Activated CD4-positive, alpha-beta memory T cell treated with anti-CD3 and anti-CD28 coated beads for 36 hours (primary cell): ENCODE measurements around the gene FADS2. TPM values are rescaled to one million over a fixed set of nuclear protein-coding genes. Genes with fewer than 3 reads are reported as not detected.

Experiments
- CTCF ChIA-PET: fragments of 350-600 bp; sonication (Branson Sonifier 250); formaldehyde crosslinking; loops from one replicate; lab custom pipeline; 2021; ENCODE audit warnings: antibody characterized with exemption, inconsistent platforms; lab: Charles Lee
- POLR2A ChIA-PET: fragments of 350-600 bp; sonication (Branson Sonifier 250); formaldehyde crosslinking; loops from one replicate; lab custom pipeline; 2021; ENCODE audit warnings: antibody characterized with exemption; lab: Charles Lee
- DNase-seq: peaks from one replicate; pipeline ENCODE4 v3.0.0-alpha.2; 2020
- H3K27ac Mint-ChIP-seq: one replicate; pipeline ENCODE4 v1.8.0; 2021; ENCODE audit warnings: mixed read lengths
- H3K27me3 Mint-ChIP-seq: one replicate; pipeline ENCODE4 v1.8.0; 2021; ENCODE audit warnings: mixed read lengths
- H3K36me3 Mint-ChIP-seq: one replicate; pipeline ENCODE4 v1.8.0; 2021; ENCODE audit warnings: mixed read lengths
- H3K4me1 Mint-ChIP-seq: one replicate; pipeline ENCODE4 v1.8.0; 2021; ENCODE audit warnings: low read depth, mixed read lengths
- H3K4me3 Mint-ChIP-seq: one replicate; pipeline ENCODE4 v1.8.0; 2021; ENCODE audit warnings: mild to moderate bottlenecking, mixed read lengths
- H3K9me3 Mint-ChIP-seq: one replicate; pipeline ENCODE4 v1.8.0; 2021; ENCODE audit warnings: mixed read lengths
- intact Hi-C: fragments of 100-400 bp; cut with micrococcal nuclease; formaldehyde crosslinking; loops from one replicate; pipeline ENCODE4 v1.15.1; 2023
- total RNA-seq, 2 experiments: library from RNA; stranded (reverse); gene quantifications; one replicate each; pipeline ENCODE4 v1.2.3, GENCODE V29; 2021

FADS2 gene
- total RNA-seq, 2 experiments from 2014 or later: 58.2 to 60.8 TPM

DNA sequence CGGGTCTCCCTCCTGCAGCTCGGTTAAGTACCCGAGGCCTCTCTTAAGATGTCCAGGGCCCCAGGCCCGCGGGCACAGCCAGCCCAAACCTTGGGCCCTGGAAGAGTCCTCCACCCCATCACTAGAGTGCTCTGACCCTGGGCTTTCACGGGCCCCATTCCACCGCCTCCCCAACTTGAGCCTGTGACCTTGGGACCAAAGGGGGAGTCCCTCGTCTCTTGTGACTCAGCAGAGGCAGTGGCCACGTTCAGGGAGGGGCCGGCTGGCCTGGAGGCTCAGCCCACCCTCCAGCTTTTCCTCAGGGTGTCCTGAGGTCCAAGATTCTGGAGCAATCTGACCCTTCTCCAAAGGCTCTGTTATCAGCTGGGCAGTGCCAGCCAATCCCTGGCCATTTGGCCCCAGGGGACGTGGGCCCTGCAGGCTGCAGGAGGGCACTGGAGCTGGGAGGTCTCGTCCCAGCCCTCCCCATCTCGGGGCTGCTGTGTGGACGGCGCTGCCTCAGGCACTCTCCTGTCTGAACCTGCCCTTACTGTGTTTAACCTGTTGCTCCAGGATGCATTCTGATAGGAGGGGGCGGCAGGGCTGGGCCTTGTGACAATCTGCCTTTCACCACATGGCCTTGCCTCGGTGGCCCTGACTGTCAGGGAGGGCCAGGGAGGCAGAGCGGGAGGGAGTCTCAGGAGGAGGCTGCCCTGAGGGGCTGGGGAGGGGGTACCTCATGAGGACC, 38.3 kb downstream of the FADS2 start:
- H3K36me3 Mint-ChIP-seq: peaks cover 4% of the 10 kb centered on the region
- no peak overlapping the region for H3K4me3 Mint-ChIP-seq
- H3K27me3 Mint-ChIP-seq: peaks cover 2% of the 10 kb centered on the region
- no peak overlapping the region for H3K27ac Mint-ChIP-seq
- intact Hi-C loops: no loop called here
- CTCF ChIA-PET: interaction anchor here (1.0 to 1.6 kb wide), 3 partner anchors 13 to 242 kb away, joined by 3 to 4 read pairs (median 3); no protein-coding TSS in a partner anchor
- DNase-seq: no peak
- no peaks in the 10 kb centered on the region for H3K9me3 Mint-ChIP-seq
- peaks cover 2% of the 10 kb centered on the region for H3K4me1 Mint-ChIP-seq
- POLR2A ChIA-PET: no interaction called here

DNA sequence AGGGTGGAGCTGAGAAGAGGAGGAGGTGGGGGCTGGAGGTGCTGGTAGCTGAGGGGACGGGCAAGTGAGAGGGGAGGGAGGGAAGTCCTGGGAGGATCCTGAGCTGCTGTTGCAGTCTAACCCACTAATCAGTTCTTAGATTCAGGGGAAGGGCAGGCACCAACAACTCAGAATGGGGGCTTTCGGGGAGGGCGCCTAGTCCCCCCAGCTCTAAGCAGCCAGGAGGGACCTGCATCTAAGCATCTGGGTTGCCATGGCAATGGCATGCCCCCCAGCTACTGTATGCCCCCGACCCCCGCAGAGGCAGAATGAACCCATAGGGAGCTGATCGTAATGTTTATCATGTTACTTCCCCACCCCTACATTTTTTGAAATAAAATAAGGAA, 38.9 kb downstream of the FADS2 start:
- ChIA-PET POLR2A (no interaction called here), CTCF (interaction anchor here (1.0 to 1.6 kb wide), 3 partner anchors 13 to 241 kb away, joined by 3 to 4 read pairs (median 3); no protein-coding TSS in a partner anchor)
- H3K36me3 Mint-ChIP-seq: peaks cover 4% of the 10 kb centered on the region
- H3K27ac Mint-ChIP-seq: no peak overlapping the region
- intact Hi-C loops: no loop called here
- no peaks in the 10 kb centered on the region for H3K9me3 Mint-ChIP-seq
- H3K4me1 Mint-ChIP-seq: peaks cover 2% of the 10 kb centered on the region
- H3K4me3 Mint-ChIP-seq: no peak overlapping the region
- H3K27me3 Mint-ChIP-seq: peaks cover 2% of the 10 kb centered on the region
- DNase-seq: no peak

DNA sequence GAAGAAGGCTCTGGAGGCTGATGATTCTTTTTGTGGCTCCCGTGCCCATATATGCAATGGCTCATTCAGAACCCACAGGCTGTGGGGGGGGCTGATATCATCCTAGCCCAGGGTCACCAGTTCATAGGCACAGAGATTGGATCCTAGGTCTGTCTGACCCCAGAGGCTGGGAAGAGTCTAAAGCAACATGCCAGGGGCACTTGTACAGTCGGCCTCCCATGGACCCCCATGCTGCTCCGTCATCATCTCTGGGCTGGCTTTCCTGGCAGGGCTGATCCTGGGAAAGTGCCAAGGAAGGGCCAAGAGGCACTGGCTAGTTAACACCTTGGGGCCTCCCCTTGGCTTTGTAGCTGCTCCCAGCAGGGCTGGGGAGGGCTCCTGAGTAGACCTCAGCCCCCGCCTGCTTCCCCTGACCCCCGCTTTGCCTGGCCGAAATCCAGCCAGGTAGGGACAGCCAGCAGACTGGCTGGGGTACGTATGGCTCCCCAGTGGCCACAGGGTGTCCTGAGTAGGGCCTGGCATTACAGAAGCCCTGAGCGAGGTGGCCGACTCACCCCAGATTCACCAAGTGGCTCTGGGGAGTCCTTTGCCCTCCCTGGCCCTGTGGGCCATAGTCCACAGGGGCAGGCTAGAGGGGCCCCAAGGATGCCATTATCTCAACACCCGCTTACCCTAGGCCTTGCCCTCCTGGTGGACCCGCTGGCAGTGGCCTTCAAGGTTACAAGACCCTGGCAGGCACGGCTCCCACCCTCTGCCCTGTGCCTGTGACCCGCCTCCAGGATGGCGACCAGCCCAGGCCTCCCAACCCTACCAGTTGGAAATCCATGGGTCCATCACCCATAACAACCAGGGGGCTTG, 40.7 kb downstream of the FADS2 start:
- Mint-ChIP-seq H3K4me3 (no peak overlapping the region), H3K36me3 (peaks cover 4% of the 10 kb centered on the region), H3K9me3 (no peaks in the 10 kb centered on the region), H3K27ac (no peak overlapping the region), H3K27me3 (peaks cover 2% of the 10 kb centered on the region), H3K4me1 (peaks cover 2% of the 10 kb centered on the region)
- POLR2A ChIA-PET: no interaction called here
- intact Hi-C loops: no loop called here
- CTCF ChIA-PET: interaction anchor here (2.2 to 6.7 kb wide), 3 partner anchors 29 to 240 kb away, joined by 9 to 51 read pairs (median 47); no protein-coding TSS in a partner anchor
- no peak for DNase-seq

DNA sequence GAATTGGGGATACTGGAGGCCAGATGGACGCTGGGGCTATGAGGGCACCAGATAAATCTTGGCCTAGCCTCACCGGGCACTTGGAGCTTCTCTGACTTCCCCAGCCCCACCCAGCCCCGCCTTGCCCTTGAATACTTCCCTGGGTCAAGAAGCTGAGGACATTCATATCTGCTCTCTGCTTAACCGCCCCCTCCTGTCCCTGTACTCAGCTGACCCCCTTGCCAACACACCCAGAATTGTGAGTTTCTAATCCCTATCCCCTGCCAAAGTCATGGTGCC, 41.3 kb downstream of the FADS2 start:
- Mint-ChIP-seq H3K4me3 (no peak overlapping the region), H3K4me1 (peaks cover 2% of the 10 kb centered on the region), H3K9me3 (no peaks in the 10 kb centered on the region), H3K27ac (no peak overlapping the region), H3K36me3 (peaks cover 4% of the 10 kb centered on the region), H3K27me3 (peaks cover 2% of the 10 kb centered on the region)
- POLR2A ChIA-PET: no interaction called here
- intact Hi-C loops: no loop called here
- no peak for DNase-seq
- CTCF ChIA-PET: interaction anchor here (2.2 to 6.7 kb wide), 4 partner anchors 29 to 239 kb away, joined by 9 to 51 read pairs (median 34); no protein-coding TSS in a partner anchor

GRCh38 chr11:61869708-61870451, 41.8 kb downstream of the FADS2 start:
- intact Hi-C loops: loop anchor here (2.0 kb wide), 1 partner anchor 77 kb away; no protein-coding TSS in a partner anchor
- no peaks in the 10 kb centered on the region for H3K9me3 Mint-ChIP-seq
- peaks cover 2% of the 10 kb centered on the region for H3K4me1 Mint-ChIP-seq
- ChIA-PET POLR2A (no interaction called here), CTCF (interaction anchor here (0.7 to 6.7 kb wide), 18 partner anchors 10 to 471 kb away, joined by 3 to 51 read pairs (median 4); partner anchors contain the start of genes BEST1 and FADS3)
- DNase-seq: no peak
- peaks cover 2% of the 10 kb centered on the region for H3K36me3 Mint-ChIP-seq
- no peak overlapping the region for H3K27ac Mint-ChIP-seq
- H3K4me3 Mint-ChIP-seq: no peak overlapping the region
- peaks cover 2% of the 10 kb centered on the region for H3K27me3 Mint-ChIP-seq

- intact Hi-C loops: loop anchor here (1.0 to 2.0 kb wide), 3 partner anchors 76 to 238 kb away; no protein-coding TSS in a partner anchor
- Mint-ChIP-seq H3K27me3 (peaks cover 2% of the 10 kb centered on the region), H3K4me3 (no peak overlapping the region), H3K27ac (no peak overlapping the region), H3K4me1 (peaks cover 2% of the 10 kb centered on the region), H3K36me3 (no peaks in the 10 kb centered on the region), H3K9me3 (no peaks in the 10 kb centered on the region)
- DNase-seq: no peak
- ChIA-PET POLR2A (interaction anchor here (0.9 kb wide), 1 partner anchor 58 kb away, joined by 3 read pairs; no protein-coding TSS in a partner anchor), CTCF (interaction anchor here (0.6 to 6.7 kb wide), 21 partner anchors 9 to 470 kb away, joined by 3 to 51 read pairs (median 4); partner anchors contain the start of genes BEST1, FADS2 and FADS3)
These were observed 42.5 kb downstream of the FADS2 start for GRCh38 chr11:61870541-61871031.

DNA sequence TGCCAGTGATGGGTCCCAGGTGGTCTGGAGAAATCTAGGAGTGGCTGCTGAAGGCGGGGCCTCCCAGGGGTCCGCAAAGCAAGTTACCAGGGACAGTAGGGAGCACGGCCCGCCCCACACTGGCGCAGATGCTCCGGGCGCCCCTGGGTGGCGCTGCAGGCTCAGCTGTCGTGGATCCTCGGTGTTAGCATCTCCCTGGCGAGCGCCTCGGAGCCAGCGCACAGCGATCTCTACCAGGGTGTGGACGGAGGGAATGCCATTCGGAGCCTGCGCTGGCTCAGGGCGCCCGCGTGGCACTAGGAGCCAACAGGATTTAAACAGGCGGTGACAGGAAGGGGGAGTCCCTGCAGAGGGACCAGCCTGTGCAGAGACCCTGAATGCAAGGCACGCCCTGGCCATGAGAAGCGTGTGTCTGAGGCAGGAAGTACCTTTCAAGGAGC, 43.1 kb downstream of the FADS2 start:
- POLR2A ChIA-PET: interaction anchor here (0.9 kb wide), 1 partner anchor 58 kb away, joined by 3 read pairs; no protein-coding TSS in a partner anchor
- intact Hi-C loops: loop anchor here (1.0 to 2.0 kb wide), 3 partner anchors 76 to 237 kb away; no protein-coding TSS in a partner anchor

GRCh38 chr11:61872935-61873565, 45.0 kb downstream of the FADS2 start:
- H3K27ac Mint-ChIP-seq: no peak overlapping the region
- H3K4me1 Mint-ChIP-seq: peaks cover 2% of the 10 kb centered on the region

More for the DNA sequence above, 43.1 kb downstream of the FADS2 start:
- DNase-seq: peak; percentile 80
- Mint-ChIP-seq H3K27ac (no peak overlapping the region), H3K27me3 (peaks cover 2% of the 10 kb centered on the region), H3K4me3 (no peak overlapping the region), H3K36me3 (no peaks in the 10 kb centered on the region), H3K9me3 (no peaks in the 10 kb centered on the region), H3K4me1 (peaks cover 2% of the 10 kb centered on the region)
- CTCF ChIA-PET: interaction anchor here (0.6 to 6.7 kb wide), 17 partner anchors 9 to 440 kb away, joined by 3 to 51 read pairs (median 4); partner anchors contain the start of genes BEST1 and FADS2

GRCh38 chr11:61873588-61874376, 45.7 kb downstream of the FADS2 start:
- Mint-ChIP-seq H3K27ac (no peak overlapping the region), H3K9me3 (no peaks in the 10 kb centered on the region), H3K27me3 (peaks cover 2% of the 10 kb centered on the region), H3K36me3 (no peaks in the 10 kb centered on the region), H3K4me3 (no peak overlapping the region), H3K4me1 (peaks cover 2% of the 10 kb centered on the region)
- intact Hi-C loops: no loop called here
- ChIA-PET CTCF (interaction anchor here (1.3 to 6.7 kb wide), 3 partner anchors 25 to 235 kb away, joined by 3 to 51 read pairs (median 7); no protein-coding TSS in a partner anchor), POLR2A (no interaction called here)
- DNase-seq: no peak

More at GRCh38 chr11:61872935-61873565, 45.0 kb downstream of the FADS2 start:
- ChIA-PET POLR2A (no interaction called here), CTCF (interaction anchor here (1.3 to 6.7 kb wide), 3 partner anchors 26 to 235 kb away, joined by 3 to 51 read pairs (median 7); no protein-coding TSS in a partner anchor)
- Mint-ChIP-seq H3K27me3 (peaks cover 2% of the 10 kb centered on the region), H3K36me3 (no peaks in the 10 kb centered on the region), H3K4me3 (no peak overlapping the region), H3K9me3 (no peaks in the 10 kb centered on the region)
- DNase-seq: no peak
- intact Hi-C loops: no loop called here

GRCh38 chr11:61874377-61874809, 46.3 kb downstream of the FADS2 start:
- Mint-ChIP-seq H3K4me1 (peaks cover 2% of the 10 kb centered on the region), H3K4me3 (no peak overlapping the region), H3K36me3 (no peaks in the 10 kb centered on the region), H3K27ac (no peak overlapping the region), H3K27me3 (peaks cover 2% of the 10 kb centered on the region), H3K9me3 (no peaks in the 10 kb centered on the region)
- POLR2A ChIA-PET: interaction anchor here (0.6 kb wide), 1 partner anchor 187 kb away, joined by 3 read pairs; no protein-coding TSS in a partner anchor
- CTCF ChIA-PET: interaction anchor here (1.3 to 6.7 kb wide), 3 partner anchors 24 to 234 kb away, joined by 3 to 51 read pairs (median 7); no protein-coding TSS in a partner anchor
- intact Hi-C loops: no loop called here
- DNase-seq: no peak
